ENCODE results near the gene SGCD.

The SGCD gene

DNA sequence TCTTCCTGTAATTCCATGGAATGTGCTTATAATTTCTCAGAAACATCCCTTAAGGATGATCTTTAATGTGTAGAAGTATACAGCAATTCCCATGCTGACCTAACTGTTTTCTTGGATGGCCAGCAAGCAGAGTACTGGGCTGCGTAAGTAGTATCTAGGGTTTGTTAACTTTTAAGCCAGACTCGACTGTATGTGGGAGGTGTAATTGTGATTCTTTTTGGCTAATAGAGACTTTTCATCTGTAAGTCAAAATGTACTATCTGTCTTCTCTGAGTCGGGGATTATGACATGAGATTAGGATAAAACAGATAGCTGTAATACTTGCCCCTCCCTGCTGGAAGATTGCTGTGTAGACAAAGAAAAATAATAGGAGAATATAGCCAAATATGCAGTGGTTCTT, 169.3 kb downstream of the SGCD start:
- no peak for TF ChIP-seq EZH2phosphoT487 (IDR thresholded peaks at IDR 0.05; ENCODE audit: low read depth)
- TF ChIP-seq, protein P1, sequence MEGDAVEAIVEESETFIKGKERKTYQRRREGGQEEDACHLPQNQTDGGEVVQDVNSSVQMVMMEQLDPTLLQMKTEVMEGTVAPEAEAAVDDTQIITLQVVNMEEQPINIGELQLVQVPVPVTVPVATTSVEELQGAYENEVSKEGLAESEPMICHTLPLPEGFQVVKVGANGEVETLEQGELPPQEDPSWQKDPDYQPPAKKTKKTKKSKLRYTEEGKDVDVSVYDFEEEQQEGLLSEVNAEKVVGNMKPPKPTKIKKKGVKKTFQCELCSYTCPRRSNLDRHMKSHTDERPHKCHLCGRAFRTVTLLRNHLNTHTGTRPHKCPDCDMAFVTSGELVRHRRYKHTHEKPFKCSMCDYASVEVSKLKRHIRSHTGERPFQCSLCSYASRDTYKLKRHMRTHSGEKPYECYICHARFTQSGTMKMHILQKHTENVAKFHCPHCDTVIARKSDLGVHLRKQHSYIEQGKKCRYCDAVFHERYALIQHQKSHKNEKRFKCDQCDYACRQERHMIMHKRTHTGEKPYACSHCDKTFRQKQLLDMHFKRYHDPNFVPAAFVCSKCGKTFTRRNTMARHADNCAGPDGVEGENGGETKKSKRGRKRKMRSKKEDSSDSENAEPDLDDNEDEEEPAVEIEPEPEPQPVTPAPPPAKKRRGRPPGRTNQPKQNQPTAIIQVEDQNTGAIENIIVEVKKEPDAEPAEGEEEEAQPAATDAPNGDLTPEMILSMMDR (IDR thresholded peaks at IDR 0.05; ENCODE audit: low read depth, low read length), result no peak
- H3K27me3 ChIP-seq (ENCODE audit: low read depth, low read length), result no peaks in the 10 kb centered on the region
- no peaks in the 10 kb centered on the region for H3K4me1 ChIP-seq (ENCODE audit: low read length)
- H2AFZ ChIP-seq (ENCODE audit: low read depth, low read length), result no peak overlapping the region
- no peak overlapping the region for H3K4me3 ChIP-seq (ENCODE audit: low read length)
- no peaks in the 10 kb centered on the region for H3K36me3 ChIP-seq (replicated peaks; ENCODE audit: low read depth, low read length)
- no peaks in the 10 kb centered on the region for H4K20me1 ChIP-seq (ENCODE audit: insufficient read depth, low read length)
- no peaks in the 10 kb centered on the region for H3K79me2 ChIP-seq (ENCODE audit: low read length)
- no peak overlapping the region for H3K4me2 ChIP-seq (ENCODE audit: low read length)
- H3K9me3 ChIP-seq (ENCODE audit: insufficient read depth, low read length), result no peaks in the 10 kb centered on the region
- H3K27ac ChIP-seq (ENCODE audit: low read length), result no peak overlapping the region
- H3K9ac ChIP-seq (ENCODE audit: low read length), result no peak overlapping the region

DNA sequence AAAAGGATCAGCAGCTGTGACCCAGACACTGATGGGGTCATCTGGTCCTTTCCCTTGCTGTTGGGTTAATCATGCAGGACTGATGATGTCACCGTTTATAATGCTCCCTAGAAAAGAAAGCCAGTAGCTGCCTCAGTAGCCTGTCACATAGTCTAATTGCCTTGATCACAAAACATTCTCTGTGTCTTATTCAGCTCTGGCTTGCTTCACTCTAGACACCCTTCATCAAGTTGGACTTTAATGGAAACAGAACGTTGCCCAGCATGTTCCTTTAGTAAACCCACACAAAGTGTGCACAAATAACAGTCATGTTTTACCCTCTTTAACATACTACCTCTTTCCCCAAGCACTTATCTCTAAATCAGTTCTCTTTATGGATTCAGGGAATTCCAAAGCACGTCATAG, 170.8 kb downstream of the SGCD start:
- Histone ChIP-seq H3K4me2 (ENCODE audit: low read length) (no peak overlapping the region), H3K9me3 (ENCODE audit: insufficient read depth, low read length) (no peaks in the 10 kb centered on the region), H3K27me3 (ENCODE audit: low read depth, low read length) (no peaks in the 10 kb centered on the region), H3K27ac (ENCODE audit: low read length) (no peak overlapping the region), H3K79me2 (ENCODE audit: low read length) (no peaks in the 10 kb centered on the region), H2AFZ (ENCODE audit: low read depth, low read length) (no peak overlapping the region), H3K9ac (ENCODE audit: low read length) (no peak overlapping the region), H4K20me1 (ENCODE audit: insufficient read depth, low read length) (no peaks in the 10 kb centered on the region), H3K4me3 (ENCODE audit: low read length) (no peak overlapping the region), H3K4me1 (ENCODE audit: low read length) (no peaks in the 10 kb centered on the region), H3K36me3 (replicated peaks; ENCODE audit: low read depth, low read length) (no peaks in the 10 kb centered on the region)
- TF ChIP-seq, protein P1 (IDR thresholded peaks at IDR 0.05; ENCODE audit: low read depth, low read length), result no peak
- TF ChIP-seq EZH2phosphoT487 (IDR thresholded peaks at IDR 0.05; ENCODE audit: low read depth), result no peak

DNA sequence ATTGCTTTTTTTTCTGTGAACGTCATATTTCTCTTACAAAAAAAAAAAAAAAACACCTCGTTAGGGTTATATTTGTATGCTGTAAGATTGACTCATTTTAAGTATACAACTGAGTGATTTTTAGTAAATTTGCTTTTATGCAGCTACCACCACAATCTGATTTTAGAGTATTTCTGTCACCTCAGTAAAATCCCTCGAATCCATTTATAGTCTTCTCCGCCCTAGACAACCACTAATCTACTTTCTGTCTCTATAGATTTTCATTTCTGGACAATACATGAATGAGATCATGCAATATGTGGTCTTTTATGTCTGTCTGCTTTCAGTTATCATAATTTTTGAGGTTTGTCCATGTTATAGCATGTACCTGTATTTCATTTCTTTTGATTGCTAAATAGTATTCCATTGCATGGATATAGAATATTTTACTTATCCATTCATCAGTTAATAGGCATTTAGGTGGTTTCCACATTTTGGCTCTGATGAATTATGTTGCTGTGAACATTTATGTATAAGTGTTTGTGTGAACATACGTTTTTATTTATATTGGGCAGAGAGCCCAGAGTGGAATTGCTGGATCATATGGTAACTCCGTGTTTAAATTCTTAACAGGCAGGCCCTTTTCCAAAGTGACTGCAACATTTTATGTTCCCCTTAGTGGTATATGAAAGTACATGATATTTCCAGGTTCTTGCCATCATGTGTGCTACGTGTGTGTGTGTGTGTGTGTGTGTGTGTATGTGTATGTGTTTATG, 171.4 kb downstream of the SGCD start:
- Histone ChIP-seq H3K4me1 (ENCODE audit: low read length) (no peaks in the 10 kb centered on the region), H3K36me3 (replicated peaks; ENCODE audit: low read depth, low read length) (no peaks in the 10 kb centered on the region), H3K4me2 (ENCODE audit: low read length) (no peak overlapping the region), H3K27me3 (ENCODE audit: low read depth, low read length) (no peaks in the 10 kb centered on the region), H3K9ac (ENCODE audit: low read length) (no peak overlapping the region), H3K9me3 (ENCODE audit: insufficient read depth, low read length) (no peaks in the 10 kb centered on the region), H3K27ac (ENCODE audit: low read length) (no peak overlapping the region), H2AFZ (ENCODE audit: low read depth, low read length) (no peak overlapping the region), H3K79me2 (ENCODE audit: low read length) (no peaks in the 10 kb centered on the region), H3K4me3 (ENCODE audit: low read length) (no peak overlapping the region), H4K20me1 (ENCODE audit: insufficient read depth, low read length) (no peaks in the 10 kb centered on the region)
- TF ChIP-seq, protein P1 (IDR thresholded peaks at IDR 0.05; ENCODE audit: low read depth, low read length), result no peak
- no peak for TF ChIP-seq EZH2phosphoT487 (IDR thresholded peaks at IDR 0.05; ENCODE audit: low read depth)

DNA sequence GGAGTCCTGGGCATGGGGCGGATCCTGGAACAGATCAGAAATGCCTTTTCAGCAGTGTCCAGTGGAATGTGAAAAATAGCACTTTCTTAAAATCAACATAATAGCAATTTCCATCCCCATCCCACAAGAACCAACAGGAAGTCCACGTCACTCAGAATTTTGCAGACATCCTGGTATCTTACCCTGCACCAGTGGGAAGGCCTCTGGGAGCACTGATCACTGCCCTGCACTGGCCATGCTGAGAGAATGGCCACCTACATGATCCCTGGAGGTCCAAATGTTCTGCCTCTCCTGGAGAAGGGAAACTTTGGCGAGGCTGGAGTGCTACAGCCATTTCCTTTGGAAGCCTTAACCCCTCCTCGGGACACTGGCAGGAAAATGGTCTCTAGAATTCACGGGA, 173.8 kb downstream of the SGCD start:
- no peaks in the 10 kb centered on the region for H3K79me2 ChIP-seq (ENCODE audit: low read length)
- H3K9ac ChIP-seq (ENCODE audit: low read length), result no peak overlapping the region
- no peaks in the 10 kb centered on the region for H3K27me3 ChIP-seq (ENCODE audit: low read depth, low read length)
- no peak for TF ChIP-seq EZH2phosphoT487 (IDR thresholded peaks at IDR 0.05; ENCODE audit: low read depth)
- TF ChIP-seq, protein P1 (IDR thresholded peaks at IDR 0.05; ENCODE audit: low read depth, low read length), result no peak
- H4K20me1 ChIP-seq (ENCODE audit: insufficient read depth, low read length), result no peaks in the 10 kb centered on the region
- no peaks in the 10 kb centered on the region for H3K4me1 ChIP-seq (ENCODE audit: low read length)
- H3K4me3 ChIP-seq (ENCODE audit: low read length), result no peak overlapping the region
- no peak overlapping the region for H3K27ac ChIP-seq (ENCODE audit: low read length)
- no peak overlapping the region for H3K4me2 ChIP-seq (ENCODE audit: low read length)
- no peaks in the 10 kb centered on the region for H3K36me3 ChIP-seq (replicated peaks; ENCODE audit: low read depth, low read length)
- H3K9me3 ChIP-seq (ENCODE audit: insufficient read depth, low read length), result no peaks in the 10 kb centered on the region
- no peak overlapping the region for H2AFZ ChIP-seq (ENCODE audit: low read depth, low read length)
